ENCODE results near the gene TTLL3.
"Not testable (repeated sequence)": the region's sequence is repeated elsewhere in the genome, so short reads cannot be mapped to it uniquely, and the experiment has no call there.

GRCh38 chr3:9848860-9849259 is 38.8 kb downstream of the TTLL3 start:
- peak; percentile 12 to 23 for TF ChIP-seq CTCF (IDR thresholded peaks at IDR 0.05; ENCODE audit: extremely low read depth in 1 of 2, insufficient read depth in 1 of 2, low read depth in 1 of 2, low read length in 2 of 2)
- TF ChIP-seq MAX (IDR thresholded peaks at IDR 0.05; ENCODE audit: insufficient read depth, insufficient read length); POLR2AphosphoS5 (IDR thresholded peaks at IDR 0.05; ENCODE audit: insufficient read depth, low read depth, low read length); EZH2 (IDR thresholded peaks at IDR 0.05; ENCODE audit: borderline replicate concordance, low read depth, low read length, severe bottlenecking); GATA2 (IDR thresholded peaks at IDR 0.05; ENCODE audit: insufficient read depth, insufficient read length, low read depth, low read length); POLR2A (IDR thresholded peaks at IDR 0.05; ENCODE audit: low read depth, low read length); JUN (IDR thresholded peaks at IDR 0.05; ENCODE audit: borderline replicate concordance, insufficient read depth, insufficient read length, low read depth): not testable (repeated sequence)

All from endothelial cell of umbilical vein (primary cell).